ENCODE data around the gene PADI3.
"Not testable (repeated sequence)": the region's sequence is repeated elsewhere in the genome, so short reads cannot be mapped to it uniquely, and the experiment has no call there.

The PADI3 gene

GRCh38 chr1:17305576-17306095, 56.7 kb downstream of the PADI3 start:
- no peak for DNase-seq

- no peak for DNase-seq
Measured at GRCh38 chr1:17306407-17306806, 57.5 kb downstream of the PADI3 start.

- DNase-seq = no peak
Measured at GRCh38 chr1:17306921-17307320, 58.0 kb downstream of the PADI3 start.

DNA sequence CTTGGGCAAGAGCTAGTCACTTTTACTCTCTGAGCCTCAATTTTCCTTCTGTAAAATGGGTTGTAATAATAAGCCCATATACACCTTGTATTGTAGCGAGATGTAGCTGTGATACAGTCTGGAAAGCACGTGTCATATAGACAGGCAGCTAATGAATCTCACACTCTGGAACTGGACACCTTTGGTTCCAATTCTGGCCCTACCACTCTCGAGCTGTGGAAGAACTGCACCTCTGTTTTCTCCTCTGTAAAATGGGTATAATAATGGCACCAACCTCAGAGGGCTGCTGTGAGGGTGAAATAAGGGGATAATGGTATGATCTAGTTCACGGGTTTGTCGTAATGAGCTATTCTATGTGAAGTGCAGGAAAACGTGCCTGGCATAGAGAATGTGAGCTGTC, 58.4 kb downstream of the PADI3 start:
- no peak for DNase-seq

DNA sequence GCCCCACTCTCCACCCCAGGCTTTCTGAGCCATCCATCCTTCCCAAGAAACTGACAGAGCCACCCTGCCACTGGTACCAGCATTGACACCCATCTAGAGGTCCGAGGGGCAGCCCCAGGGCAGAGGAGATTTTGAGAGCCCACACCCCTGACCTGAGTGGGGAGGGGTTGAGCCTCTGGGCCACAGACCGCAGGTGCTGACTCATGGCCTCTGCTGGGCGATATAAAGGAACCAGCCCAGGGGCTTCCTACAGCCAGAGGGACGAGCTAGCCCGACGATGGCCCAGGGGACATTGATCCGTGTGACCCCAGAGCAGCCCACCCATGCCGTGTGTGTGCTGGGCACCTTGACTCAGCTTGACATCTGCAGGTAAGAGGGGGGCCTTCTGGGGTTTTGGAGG, 59.0 kb downstream of the PADI3 start, which contains the start of gene PADI4:
Gene PADI4 (plus strand): TSS at position 252 of the 400 bp plus-strand sequence. CDS start 26 bp downstream, at position 278.
- no peak for DNase-seq

DNA sequence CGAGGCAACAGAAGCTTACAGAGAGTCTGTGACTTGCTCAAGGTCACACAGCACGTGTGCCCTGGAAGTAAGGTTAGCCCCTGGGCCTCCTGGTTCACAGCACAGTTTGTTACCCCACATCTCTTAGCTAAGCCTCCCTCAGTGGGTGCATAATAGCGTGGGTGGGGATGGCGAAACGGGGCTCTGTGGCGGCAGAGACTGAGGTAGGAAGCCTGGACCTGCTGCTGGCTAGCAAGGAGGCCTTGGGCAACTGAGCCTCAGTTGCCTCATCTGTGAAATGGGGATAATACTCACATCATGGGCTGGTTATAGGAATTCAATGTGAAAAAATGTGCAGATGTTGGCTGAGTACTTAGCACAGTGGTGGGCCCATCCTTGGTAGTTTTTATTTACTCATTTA, 59.7 kb downstream of the PADI3 start:
- no peak for DNase-seq

GRCh38 chr1:17309426-17310067, 60.6 kb downstream of the PADI3 start:
- DNase-seq = no peak

GRCh38 chr1:17310068-17310640, 61.3 kb downstream of the PADI3 start:
- DNase-seq = no peak

- DNase-seq = no peak
Measured at GRCh38 chr1:17313530-17314309, 64.8 kb downstream of the PADI3 start.

GRCh38 chr1:17314491-17314971, 65.6 kb downstream of the PADI3 start:
- no peak for DNase-seq

DNA sequence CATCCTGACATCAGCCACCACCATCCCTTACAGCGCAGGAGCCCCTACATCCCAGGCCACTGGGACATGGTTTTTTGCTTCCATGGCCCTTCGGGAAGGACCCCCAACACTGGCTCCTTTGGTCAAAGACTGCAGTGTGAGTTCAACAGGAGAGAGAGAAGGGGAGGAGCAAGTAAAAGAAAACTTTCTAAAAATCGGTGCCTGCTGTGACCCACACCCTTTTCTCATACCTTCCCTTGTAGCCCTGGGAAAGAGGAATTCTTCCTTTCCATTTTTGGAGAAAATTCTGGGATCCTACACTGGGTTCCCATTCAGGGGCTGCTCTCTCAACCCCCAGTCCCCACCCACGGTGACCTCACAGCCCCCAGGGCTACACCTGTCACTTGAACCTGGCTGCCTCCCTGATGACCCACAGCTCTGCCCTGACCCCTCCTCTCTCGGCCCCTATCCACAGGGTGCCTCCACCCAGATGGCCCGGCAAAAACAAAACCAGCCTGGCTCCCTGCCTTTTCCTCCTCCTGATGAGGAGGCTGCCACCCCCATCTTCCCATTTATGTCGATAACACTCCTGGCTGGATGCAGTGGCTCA, 66.7 kb downstream of the PADI3 start:
- no peak for DNase-seq

DNA sequence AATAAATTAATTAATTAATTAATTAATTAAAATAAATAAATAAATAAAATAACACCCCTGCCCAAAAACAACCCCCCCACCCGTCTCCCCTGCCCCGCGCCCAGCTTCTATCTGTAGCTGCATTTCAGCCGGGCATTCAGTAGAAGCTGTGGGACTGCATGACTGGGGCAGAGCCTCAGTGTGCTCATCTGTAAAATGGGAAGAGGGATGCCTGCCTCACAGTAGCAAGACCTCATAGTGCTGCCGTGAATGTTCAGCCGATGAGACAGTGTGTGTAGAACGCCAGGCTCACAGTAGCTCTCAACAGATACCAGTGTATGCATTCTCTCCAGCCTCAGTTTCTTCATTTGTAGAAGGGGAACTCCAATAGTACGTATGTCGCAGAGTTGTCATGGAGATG, 67.8 kb downstream of the PADI3 start:
- no peak for DNase-seq

- DNase-seq = no peak
Measured at GRCh38 chr1:17318262-17318661, 69.4 kb downstream of the PADI3 start.

DNA sequence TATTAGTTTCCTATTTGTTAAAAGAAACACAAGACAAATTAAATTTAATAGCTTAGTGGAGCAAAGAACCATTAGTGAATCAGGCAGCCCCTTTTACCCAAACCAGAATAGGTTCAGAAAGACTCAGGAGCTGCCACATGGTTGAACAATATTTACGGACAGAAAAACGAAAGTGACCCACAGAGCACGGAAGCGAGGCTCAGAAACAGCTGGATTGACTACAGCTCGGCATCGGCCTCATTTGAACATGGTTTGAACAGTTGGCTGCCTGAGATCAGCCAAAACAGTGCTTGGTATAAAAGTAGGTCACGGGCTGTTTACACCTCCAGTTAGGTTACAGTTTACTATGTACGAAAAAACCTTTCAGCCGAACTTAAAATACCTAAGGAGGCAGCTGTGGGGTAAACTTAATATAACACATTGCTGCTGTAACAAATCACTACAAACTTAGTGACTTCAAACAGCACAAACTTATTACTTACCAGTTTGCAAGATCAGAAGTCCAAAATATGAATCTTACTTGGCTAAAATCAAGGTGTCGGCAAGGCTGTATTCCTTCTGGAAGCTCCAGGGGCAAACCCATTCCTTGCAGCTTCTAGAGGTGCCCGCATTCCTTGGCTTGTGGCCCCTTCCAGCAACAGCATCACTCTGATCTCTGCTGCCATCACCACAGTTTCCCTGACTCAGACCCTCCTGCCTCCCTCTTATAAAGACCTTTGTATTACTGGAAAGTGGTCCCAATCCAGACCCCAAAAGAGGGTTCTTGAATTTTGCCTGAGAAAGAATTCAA, 70.9 kb downstream of the PADI3 start:
- no peak for DNase-seq

DNA sequence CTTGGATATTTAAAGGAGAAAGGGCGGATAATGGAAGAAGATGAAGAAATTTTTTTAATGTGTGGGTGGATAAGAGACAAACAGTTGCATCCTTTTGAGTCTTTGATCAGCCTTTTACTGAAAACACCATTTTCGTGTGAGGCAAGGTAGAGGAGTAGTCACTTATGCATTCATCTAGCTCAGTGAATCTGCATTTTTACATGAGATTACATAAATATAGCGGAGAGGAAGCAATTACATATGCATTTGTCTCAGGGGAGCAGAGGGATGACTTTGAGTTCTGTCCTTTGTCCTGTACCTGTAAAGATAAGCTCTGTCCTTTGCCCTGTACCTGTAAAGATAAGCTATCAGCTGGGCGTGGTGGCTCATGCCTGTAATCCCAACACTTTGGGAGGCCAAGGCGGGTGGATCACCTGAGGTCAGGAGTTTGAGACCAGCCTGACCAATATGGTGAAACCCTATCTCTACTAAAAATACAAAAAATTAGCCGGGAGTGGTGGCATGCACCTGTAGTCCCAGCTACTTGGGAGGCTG, 73.0 kb downstream of the PADI3 start:
- DNase-seq = not testable (repeated sequence)

DNA sequence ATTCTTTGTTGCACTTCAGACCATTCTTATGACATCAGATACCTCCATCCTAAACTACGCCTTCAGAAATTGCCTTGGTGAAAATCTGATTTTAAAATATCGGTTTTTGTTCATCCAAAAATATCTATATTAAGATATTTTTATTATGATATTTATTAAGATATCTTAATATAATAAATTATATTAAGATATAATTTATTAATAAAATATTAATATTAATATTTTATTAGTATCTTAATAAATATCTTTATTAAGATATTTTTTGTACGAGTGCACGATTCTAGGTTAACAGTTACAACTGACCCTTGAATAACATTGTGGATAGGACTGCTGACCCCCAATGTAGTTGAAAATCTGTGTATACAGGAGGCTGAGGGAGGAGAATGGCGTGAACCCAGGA, 80.0 kb downstream of the PADI3 start:
- DNase-seq = no peak

- no peak for DNase-seq
Measured at GRCh38 chr1:17329610-17330009, 80.7 kb downstream of the PADI3 start.

DNA sequence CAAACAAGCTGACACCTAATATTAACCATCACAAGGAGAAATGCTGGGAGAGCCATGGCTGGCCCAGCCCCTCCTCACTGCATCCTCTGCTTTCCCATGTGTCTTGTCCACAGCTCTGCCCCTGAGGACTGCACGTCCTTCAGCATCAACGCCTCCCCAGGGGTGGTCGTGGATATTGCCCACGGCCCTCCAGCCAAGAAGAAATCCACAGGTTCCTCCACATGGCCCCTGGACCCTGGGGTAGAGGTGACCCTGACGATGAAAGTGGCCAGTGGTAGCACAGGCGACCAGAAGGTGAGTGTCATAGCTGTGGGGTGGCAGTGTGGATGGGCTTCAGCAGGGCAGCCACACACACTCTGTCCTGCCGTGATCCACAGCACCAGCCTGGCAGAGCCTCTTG, 82.0 kb downstream of the PADI3 start:
- no peak for DNase-seq

DNA sequence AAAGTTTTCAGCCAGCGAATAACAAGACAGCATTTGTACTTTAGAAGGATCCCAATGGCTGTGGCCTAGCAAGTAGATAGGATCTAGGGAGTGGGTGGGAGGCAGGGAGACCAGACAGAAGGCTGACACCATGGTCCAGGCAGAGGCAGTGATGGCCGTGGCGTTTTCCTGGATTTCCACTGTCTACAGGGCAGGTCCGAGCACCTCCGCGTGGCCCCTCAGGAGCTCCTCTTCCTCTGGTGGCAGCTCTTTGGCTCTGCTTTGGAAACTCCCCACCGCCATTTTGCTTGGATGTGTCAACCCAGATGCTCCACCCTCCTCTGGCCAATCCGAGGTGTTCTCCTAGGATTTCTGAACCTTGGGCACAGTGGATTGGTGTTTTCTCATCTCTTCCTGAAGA, 84.2 kb downstream of the PADI3 start:
- no peak for DNase-seq
